ENCODE data around the gene SIDT1. TPM values are rescaled to one million over a fixed set of nuclear protein-coding genes. Genes with fewer than 3 reads are reported as not detected.

SIDT1 gene
- total RNA-seq, 4 donors from 2014 or later: 35.6 to 134 (median 83.4) TPM

DNA sequence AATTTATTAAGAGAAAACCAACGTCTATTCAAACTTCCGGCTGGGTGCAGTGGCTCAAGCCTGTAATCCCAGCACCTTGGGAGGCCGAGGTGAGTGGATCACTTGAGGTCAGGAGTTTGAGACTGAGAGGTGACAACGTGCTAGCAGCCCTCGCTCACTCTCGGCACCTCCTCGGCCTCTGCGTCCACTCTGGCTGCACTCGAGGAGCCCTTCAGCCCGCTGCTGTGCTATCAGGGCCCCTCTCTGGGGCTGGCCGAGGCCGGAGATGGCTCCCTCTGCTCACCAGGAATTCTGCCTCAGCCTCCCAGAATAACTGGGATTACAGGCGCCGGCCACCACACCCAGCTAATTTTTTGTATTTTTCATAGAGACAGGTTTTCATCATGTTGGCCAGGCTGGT is 105.4 kb downstream of the SIDT1 start:
- 92 to 93% methylated on average over 11 to 14 of the region's 14 CpGs for WGBS, 2 donors (ENCODE audit: low coverage in 1 of 2)
- peaks cover 0 to 13% (median 4%) of the 10 kb centered on the region in 4 donors for H3K4me1 ChIP-seq
- in situ Hi-C loops (cut with MboI; ENCODE audit: low pct_ligation_motif_present in 1 of 4, low pct_unique_long_range_greater_than_20kb in 1 of 4, low sequenced_read_pairs in 3 of 4): no loop called here
- H3K36me3 ChIP-seq: no peaks in the 10 kb centered on the region
- no peak overlapping the region for H3K4me3 ChIP-seq
- no peaks in the 10 kb centered on the region for H3K9me3 ChIP-seq
- intact Hi-C loops (cut with DNase I; ENCODE audit: low total_unique reads): no loop called here
- TF ChIP-seq POLR2A (IDR thresholded peaks at IDR 0.05): no peak
- DNase-seq: no peak
- no peaks in the 10 kb centered on the region for H3K27me3 ChIP-seq
- no peak overlapping the region for H3K27ac ChIP-seq

DNA sequence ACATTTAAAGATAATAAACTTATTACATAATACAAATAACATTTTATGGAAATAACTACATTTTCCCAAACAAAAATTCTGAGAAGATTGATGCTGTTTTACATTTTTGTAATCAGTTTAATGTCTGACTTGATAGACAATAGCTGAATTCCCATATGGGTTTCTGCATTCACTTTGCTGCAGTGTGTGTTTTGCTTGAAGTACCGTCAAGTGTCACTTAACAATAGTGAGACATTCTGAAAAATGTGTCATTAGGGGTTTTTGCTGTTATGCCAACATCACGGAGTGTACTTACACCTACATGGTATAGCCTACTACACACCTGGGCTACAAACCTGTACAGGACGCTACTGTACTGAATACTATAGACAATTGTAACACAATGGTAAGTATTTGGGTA is 106.6 kb downstream of the SIDT1 start:
- in situ Hi-C loops (cut with MboI; ENCODE audit: low pct_ligation_motif_present in 1 of 4, low pct_unique_long_range_greater_than_20kb in 1 of 4, low sequenced_read_pairs in 3 of 4) (no loop called here), intact Hi-C loops (cut with DNase I; ENCODE audit: low total_unique reads) (no loop called here)
- 93 to 100% methylated on average over 2 to 3 of the region's 3 CpGs for WGBS, 2 donors (ENCODE audit: low coverage in 1 of 2)
- no peak overlapping the region for H3K4me3 ChIP-seq
- no peak overlapping the region for H3K27ac ChIP-seq
- no peaks in the 10 kb centered on the region for H3K27me3 ChIP-seq
- TF ChIP-seq POLR2A (IDR thresholded peaks at IDR 0.05) (no peak), EP300 (IDR thresholded peaks at IDR 0.05; ENCODE audit: low read depth) (no peak), POLR2AphosphoS5 (IDR thresholded peaks at IDR 0.05) (no peak)
- TF ChIP-seq, protein P1, sequence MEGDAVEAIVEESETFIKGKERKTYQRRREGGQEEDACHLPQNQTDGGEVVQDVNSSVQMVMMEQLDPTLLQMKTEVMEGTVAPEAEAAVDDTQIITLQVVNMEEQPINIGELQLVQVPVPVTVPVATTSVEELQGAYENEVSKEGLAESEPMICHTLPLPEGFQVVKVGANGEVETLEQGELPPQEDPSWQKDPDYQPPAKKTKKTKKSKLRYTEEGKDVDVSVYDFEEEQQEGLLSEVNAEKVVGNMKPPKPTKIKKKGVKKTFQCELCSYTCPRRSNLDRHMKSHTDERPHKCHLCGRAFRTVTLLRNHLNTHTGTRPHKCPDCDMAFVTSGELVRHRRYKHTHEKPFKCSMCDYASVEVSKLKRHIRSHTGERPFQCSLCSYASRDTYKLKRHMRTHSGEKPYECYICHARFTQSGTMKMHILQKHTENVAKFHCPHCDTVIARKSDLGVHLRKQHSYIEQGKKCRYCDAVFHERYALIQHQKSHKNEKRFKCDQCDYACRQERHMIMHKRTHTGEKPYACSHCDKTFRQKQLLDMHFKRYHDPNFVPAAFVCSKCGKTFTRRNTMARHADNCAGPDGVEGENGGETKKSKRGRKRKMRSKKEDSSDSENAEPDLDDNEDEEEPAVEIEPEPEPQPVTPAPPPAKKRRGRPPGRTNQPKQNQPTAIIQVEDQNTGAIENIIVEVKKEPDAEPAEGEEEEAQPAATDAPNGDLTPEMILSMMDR (IDR thresholded peaks at IDR 0.05): no peak
- H3K9me3 ChIP-seq: no peaks in the 10 kb centered on the region
- H3K4me1 ChIP-seq: peaks cover 0 to 13% (median 4%) of the 10 kb centered on the region in 4 donors
- DNase-seq: no peak
- H3K36me3 ChIP-seq: no peaks in the 10 kb centered on the region

DNA sequence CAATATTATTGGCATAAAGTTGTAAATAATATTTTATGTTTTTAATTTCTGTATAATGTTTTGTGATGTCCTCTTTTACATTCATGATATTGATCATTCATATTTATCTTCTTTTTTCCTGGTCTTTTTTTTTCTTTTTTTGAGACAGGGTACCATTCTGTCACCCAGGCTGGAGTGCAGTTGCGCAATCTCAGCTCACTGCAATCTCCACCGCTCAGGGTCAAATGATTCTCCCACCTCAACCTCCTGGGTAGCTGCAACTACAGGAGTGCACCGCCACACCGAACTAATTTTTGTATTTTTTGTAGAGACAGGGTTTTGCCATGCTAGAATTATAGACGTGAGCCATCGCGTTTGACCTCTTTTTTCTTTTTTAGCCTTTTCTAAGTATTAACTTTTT is 111.2 kb downstream of the SIDT1 start:
- TF ChIP-seq POLR2A (IDR thresholded peaks at IDR 0.05) (no peak), POLR2AphosphoS5 (IDR thresholded peaks at IDR 0.05) (no peak), EP300 (IDR thresholded peaks at IDR 0.05; ENCODE audit: low read depth) (no peak)
- TF ChIP-seq, protein P1 (IDR thresholded peaks at IDR 0.05): no peak
- 93 to 98% methylated on average over 5 to 7 of the region's 7 CpGs for WGBS, 2 donors (ENCODE audit: low coverage in 1 of 2)
- Histone ChIP-seq H3K9me3 (peaks cover 13 to 24% of the 10 kb centered on the region in 2 donors), H3K4me1 (no peaks in the 10 kb centered on the region), H3K36me3 (no peaks in the 10 kb centered on the region), H3K27ac (no peak overlapping the region), H3K27me3 (no peaks in the 10 kb centered on the region), H3K4me3 (no peak overlapping the region)
- DNase-seq: no peak
- intact Hi-C loops (cut with DNase I; ENCODE audit: low total_unique reads): no loop called here
- in situ Hi-C loops (cut with MboI; ENCODE audit: low pct_ligation_motif_present in 1 of 4, low pct_unique_long_range_greater_than_20kb in 1 of 4, low sequenced_read_pairs in 3 of 4): no loop called here

DNA sequence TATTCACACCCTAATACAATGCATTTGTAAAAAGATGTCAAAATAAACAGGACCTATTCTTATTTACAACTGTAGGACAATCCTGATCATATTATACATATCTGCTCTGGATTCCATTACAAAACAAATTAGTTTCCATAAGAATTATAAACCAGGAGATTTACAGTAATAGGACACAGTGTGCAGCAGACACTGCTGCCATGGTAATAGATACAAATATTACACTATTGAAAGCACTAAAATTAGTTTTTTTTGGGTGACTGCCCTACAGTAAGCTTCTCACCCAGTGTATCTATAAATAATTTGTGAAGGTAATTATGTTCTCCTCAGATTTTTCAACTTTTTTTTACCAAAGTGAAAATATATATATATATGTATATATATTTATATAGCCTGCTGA is 116.2 kb downstream of the SIDT1 start:
- TF ChIP-seq POLR2A (IDR thresholded peaks at IDR 0.05): no peak
- TF ChIP-seq POLR2AphosphoS5 (IDR thresholded peaks at IDR 0.05): no peak
- TF ChIP-seq, protein P1 (IDR thresholded peaks at IDR 0.05): no peak
- no peak for TF ChIP-seq EP300 (IDR thresholded peaks at IDR 0.05; ENCODE audit: low read depth)
- in situ Hi-C loops (cut with MboI; ENCODE audit: low pct_ligation_motif_present in 1 of 4, low pct_unique_long_range_greater_than_20kb in 1 of 4, low sequenced_read_pairs in 3 of 4): no loop called here

DNA sequence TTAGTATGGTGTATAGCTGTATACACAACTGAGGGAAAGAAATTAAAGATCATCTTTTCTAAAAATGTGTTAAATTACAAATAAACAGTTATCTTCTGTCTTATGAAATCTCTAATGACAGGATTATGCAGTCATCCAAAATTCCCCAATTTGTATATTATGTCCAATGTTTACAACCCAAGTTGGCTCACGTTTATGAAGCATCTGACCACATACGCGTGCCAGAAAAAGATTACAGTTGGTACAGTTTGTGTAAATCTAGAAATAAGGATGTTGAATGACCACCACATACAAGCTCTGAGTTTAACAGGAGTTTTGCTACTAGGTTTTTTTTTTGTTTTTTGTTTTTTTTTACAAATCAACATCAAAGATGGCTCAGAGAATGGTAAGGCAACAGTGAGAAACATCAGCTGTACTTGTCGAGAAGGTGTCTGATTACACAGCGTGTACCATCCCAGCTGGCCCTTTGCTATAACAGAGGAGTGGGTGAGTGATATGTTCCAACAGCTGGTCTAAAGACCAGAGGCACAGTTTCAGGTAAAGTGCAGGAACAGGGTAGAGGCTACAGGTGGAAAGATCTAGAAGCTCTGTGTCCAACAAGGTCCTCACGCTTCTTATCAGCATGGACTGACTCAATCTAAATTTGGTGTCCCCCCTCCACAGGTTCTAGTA is 117.0 kb downstream of the SIDT1 start:
- Histone ChIP-seq H3K36me3 (no peaks in the 10 kb centered on the region), H3K27me3 (no peaks in the 10 kb centered on the region)
- DNase-seq: no peak

More for the DNA sequence above, 116.2 kb downstream of the SIDT1 start:
- H3K36me3 ChIP-seq: no peaks in the 10 kb centered on the region
- peaks cover 13 to 24% of the 10 kb centered on the region in 2 donors for H3K9me3 ChIP-seq
- peaks cover 0 to 12% (median 0%) of the 10 kb centered on the region in 4 donors for H3K4me1 ChIP-seq
- no peak overlapping the region for H3K4me3 ChIP-seq
- intact Hi-C loops (cut with DNase I; ENCODE audit: low total_unique reads): no loop called here
- no peaks in the 10 kb centered on the region for H3K27me3 ChIP-seq
- no peak for DNase-seq
- H3K27ac ChIP-seq: no peak overlapping the region

More for the DNA sequence above, 117.0 kb downstream of the SIDT1 start:
- H3K9me3 ChIP-seq: peaks cover 13 to 20% of the 10 kb centered on the region in 2 donors
- no peak overlapping the region for H3K4me3 ChIP-seq
- WGBS, 2 donors (ENCODE audit: low coverage in 1 of 2): 83 to 86% methylated on average over 6 of the region's 6 CpGs
- H3K27ac ChIP-seq: no peak overlapping the region
- intact Hi-C loops (cut with DNase I; ENCODE audit: low total_unique reads): no loop called here
- TF ChIP-seq, protein P1 (IDR thresholded peaks at IDR 0.05): no peak
- no peak for TF ChIP-seq EP300 (IDR thresholded peaks at IDR 0.05; ENCODE audit: low read depth)
- no peak for TF ChIP-seq POLR2A (IDR thresholded peaks at IDR 0.05)
- no peak for TF ChIP-seq POLR2AphosphoS5 (IDR thresholded peaks at IDR 0.05)
- in situ Hi-C loops (cut with MboI; ENCODE audit: low pct_ligation_motif_present in 1 of 4, low pct_unique_long_range_greater_than_20kb in 1 of 4, low sequenced_read_pairs in 3 of 4): no loop called here
- H3K4me1 ChIP-seq: peaks cover 0 to 12% (median 0%) of the 10 kb centered on the region in 4 donors

Data from transverse colon (tissue), 4 donors.